GM12864 (cell line): ENCODE results near the gene NBEAL2.

Experiments used
- DNase-seq: peaks from one replicate; pipeline ENCODE4 v3.0.0-alpha.2; 2011; ENCODE audit warnings: low read depth
- H3K4me3 ChIP-seq: 2 replicates; pipeline ENCODE4 v1.5.1; 2011; ENCODE audit warnings: mild to moderate bottlenecking, low read depth, low read length, control low read depth
- TF ChIP-seq, protein P1 (sequence below): IDR thresholded peaks from 2 replicates; pipeline ENCODE4 v1.5.1; 2011; ENCODE audit warnings: low read depth, mild to moderate bottlenecking, moderate library complexity, low read length, control low read depth, inconsistent platforms; ENCODE audit errors: missing control alignments

Gene NBEAL2

DNA sequence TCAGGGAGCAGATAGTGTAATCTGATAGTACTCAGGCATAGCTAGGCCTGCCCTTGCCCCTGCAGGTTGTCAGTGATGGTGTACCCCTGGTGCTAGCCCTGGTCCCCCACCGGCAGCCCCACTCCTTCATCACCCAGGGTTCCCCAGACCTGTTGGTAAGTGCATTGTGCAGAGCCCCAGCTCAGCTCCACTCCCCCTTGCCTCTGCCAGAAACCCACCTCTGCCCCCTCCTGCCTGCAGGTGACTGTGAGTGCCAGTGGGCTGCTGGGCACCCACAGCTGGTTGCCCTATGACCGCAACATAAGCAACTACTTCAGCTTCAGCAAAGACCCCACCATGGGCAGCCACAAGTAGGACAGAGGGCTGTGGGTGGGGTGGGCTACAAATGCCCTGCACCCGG lies 27.5 kb downstream of the NBEAL2 start:
- no peak for DNase-seq
- H3K4me3 ChIP-seq = no peak overlapping the region
- TF ChIP-seq, protein P1, sequence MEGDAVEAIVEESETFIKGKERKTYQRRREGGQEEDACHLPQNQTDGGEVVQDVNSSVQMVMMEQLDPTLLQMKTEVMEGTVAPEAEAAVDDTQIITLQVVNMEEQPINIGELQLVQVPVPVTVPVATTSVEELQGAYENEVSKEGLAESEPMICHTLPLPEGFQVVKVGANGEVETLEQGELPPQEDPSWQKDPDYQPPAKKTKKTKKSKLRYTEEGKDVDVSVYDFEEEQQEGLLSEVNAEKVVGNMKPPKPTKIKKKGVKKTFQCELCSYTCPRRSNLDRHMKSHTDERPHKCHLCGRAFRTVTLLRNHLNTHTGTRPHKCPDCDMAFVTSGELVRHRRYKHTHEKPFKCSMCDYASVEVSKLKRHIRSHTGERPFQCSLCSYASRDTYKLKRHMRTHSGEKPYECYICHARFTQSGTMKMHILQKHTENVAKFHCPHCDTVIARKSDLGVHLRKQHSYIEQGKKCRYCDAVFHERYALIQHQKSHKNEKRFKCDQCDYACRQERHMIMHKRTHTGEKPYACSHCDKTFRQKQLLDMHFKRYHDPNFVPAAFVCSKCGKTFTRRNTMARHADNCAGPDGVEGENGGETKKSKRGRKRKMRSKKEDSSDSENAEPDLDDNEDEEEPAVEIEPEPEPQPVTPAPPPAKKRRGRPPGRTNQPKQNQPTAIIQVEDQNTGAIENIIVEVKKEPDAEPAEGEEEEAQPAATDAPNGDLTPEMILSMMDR = no peak

DNA sequence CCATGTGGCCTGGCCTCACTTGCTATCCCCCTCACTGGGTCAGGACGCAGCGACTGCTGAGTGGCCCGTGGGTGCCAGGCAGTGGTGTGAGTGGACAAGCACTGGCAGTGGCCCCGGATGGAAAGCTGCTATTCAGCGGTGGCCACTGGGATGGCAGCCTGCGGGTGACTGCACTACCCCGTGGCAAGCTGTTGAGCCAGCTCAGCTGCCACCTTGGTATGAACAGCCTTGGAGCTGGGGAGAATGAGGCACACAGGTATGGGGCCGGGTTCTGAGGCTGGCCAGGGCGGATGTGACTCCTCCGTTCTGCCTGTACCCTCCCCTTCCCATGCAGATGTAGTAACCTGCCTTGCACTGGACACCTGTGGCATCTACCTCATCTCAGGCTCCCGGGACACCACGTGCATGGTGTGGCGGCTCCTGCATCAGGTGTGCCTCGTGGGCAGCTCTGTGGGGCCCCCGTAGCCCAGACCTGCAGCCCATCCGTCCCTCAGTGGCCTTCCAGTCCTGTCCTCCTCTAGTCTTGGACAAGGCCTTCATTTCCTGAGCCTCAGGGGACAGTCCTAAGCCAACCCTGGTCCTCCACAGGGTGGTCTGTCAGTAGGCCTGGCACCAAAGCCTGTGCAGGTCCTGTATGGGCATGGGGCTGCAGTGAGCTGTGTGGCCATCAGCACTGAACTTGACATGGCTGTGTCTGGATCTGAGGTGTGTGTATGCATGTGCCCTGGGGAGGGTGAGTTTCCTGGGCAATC lies 28.2 kb downstream of the NBEAL2 start:
- DNase-seq = no peak
- TF ChIP-seq, protein P1 = no peak
- no peak overlapping the region for H3K4me3 ChIP-seq

DNA sequence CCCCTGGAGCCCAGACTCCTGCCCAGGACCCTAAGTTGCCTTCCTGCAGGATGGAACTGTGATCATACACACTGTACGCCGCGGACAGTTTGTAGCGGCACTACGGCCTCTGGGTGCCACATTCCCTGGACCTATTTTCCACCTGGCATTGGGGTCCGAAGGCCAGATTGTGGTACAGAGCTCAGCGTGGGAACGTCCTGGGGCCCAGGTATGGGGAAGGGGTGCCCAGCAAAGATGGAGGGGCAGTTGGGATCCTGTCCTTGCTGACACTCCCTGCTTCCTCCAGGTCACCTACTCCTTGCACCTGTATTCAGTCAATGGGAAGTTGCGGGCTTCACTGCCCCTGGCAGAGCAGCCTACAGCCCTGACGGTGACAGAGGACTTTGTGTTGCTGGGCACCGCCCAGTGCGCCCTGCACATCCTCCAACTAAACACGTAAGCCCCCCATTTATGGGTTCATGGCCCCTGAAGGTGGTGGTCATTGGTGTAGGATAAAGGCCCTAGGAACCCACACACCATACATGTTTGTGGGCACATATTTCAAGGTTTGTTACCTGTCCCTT lies 28.8 kb downstream of the NBEAL2 start:
- DNase-seq = no peak
- no peak overlapping the region for H3K4me3 ChIP-seq
- TF ChIP-seq, protein P1 = no peak

DNA sequence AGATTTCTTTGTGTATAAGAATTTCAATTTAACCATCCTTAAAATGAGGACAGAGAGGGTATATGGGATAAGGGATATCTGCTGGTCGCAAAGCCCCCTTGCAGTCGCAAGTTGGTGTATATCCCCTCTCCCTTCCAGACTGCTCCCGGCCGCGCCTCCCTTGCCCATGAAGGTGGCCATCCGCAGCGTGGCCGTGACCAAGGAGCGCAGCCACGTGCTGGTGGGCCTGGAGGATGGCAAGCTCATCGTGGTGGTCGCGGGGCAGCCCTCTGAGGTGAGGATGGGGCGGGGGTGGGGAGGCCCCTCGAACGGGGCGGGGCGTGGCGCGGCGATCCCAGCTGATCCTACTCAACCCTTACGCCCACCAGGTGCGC lies 29.4 kb downstream of the NBEAL2 start:
- no peak for DNase-seq
- TF ChIP-seq, protein P1 = no peak
- H3K4me3 ChIP-seq = peak overlapping the region; percentile 34

DNA sequence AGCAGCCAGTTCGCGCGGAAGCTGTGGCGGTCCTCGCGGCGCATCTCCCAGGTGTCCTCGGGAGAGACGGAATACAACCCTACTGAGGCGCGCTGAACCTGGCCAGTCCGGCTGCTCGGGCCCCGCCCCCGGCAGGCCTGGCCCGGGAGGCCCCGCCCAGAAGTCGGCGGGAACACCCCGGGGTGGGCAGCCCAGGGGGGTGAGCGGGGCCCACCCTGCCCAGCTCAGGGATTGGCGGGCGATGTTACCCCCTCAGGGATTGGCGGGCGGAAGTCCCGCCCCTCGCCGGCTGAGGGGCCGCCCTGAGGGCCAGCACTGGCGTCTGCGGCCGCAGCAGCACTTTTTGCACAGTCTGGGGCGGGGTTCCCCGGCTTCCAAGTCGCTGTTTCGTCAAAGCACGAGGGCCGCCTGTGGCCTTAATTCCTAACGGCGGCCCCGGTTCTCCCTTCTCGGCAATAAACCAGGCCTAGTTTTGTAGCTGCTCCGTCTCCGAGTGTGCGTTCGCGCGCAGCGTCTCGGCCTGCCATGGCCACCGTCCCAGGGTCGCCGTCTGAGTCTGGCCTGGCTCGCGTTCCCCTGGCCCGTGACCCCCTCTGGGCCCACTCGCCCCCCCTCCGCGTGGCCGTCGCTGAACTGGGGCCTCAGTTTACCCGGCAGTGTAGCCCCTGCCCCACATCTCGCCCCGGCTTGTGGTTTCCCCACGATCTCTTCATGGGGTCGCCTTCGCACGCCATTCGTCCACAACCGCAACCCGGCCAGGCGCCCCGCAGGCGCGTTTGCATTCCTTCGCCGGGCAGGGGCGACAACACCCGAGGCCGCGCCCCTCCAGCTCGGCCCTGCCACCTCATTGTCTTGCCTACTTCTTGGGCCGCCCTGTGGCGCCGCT lies 30.0 kb downstream of the NBEAL2 start:
- TF ChIP-seq, protein P1 = no peak
- peak overlapping the region; percentile 34 for H3K4me3 ChIP-seq
- no peak for DNase-seq

DNA sequence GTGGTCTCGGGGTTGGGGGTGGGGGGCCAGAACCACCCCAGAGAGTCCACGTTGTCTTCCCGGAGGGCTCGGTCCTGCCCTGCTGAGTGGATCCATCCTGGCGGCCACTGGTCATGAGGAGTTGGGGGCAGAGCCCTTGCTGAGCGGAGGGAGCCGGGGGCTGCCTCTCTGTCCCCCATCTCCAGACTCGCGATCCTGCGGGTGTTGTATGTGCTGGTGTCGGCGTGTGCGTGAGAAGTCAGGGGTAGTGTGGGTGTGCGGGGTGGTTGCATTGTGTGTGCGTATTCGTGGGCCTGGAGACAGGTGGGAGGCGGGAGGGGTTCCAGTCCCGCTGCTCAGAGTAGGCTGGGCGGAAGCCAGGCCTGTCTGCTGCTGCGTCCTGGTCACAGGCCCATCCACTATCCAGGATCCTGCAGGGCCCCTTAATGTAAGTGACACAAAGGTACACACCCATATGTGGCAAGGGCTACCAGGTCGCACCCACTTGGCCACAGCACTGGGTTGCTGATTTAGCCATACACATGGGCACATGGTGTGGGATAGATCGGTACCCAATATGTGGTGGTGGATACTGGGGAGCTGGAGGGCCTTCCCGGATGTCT lies 30.7 kb downstream of the NBEAL2 start:
- TF ChIP-seq, protein P1 = no peak
- H3K4me3 ChIP-seq = no peak overlapping the region
- no peak for DNase-seq
